ENCODE measurements around the gene RNLS.

The RNLS gene

DNA sequence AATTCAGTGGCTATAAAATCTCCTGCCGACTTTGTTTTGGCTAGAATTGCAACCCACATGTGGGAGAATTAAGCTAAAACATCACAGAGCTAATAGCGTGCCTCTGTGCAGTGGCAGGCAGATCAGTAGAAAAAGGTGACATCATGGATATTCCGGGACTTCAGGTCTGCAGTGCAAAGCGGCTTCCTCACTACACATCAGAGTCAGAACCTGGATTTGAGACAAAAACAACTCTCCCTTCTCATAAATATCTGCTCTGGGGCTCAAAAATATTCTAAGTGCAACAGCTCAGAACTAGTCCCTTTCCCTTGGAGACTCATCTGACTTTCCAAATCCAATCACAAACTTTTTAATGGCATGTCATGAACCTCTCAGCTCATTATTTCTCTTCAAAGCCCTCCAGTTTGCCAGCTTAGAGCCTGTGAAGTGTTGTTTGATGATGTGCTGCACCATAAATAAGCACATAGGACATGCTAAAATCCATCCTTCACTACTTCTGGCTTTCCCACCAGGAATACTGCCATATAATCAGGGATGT is 337.1 kb downstream of the RNLS start:
- TF ChIP-seq, protein P1, sequence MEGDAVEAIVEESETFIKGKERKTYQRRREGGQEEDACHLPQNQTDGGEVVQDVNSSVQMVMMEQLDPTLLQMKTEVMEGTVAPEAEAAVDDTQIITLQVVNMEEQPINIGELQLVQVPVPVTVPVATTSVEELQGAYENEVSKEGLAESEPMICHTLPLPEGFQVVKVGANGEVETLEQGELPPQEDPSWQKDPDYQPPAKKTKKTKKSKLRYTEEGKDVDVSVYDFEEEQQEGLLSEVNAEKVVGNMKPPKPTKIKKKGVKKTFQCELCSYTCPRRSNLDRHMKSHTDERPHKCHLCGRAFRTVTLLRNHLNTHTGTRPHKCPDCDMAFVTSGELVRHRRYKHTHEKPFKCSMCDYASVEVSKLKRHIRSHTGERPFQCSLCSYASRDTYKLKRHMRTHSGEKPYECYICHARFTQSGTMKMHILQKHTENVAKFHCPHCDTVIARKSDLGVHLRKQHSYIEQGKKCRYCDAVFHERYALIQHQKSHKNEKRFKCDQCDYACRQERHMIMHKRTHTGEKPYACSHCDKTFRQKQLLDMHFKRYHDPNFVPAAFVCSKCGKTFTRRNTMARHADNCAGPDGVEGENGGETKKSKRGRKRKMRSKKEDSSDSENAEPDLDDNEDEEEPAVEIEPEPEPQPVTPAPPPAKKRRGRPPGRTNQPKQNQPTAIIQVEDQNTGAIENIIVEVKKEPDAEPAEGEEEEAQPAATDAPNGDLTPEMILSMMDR (IDR thresholded peaks at IDR 0.05; ENCODE audit: insufficient read depth, missing control alignments), result no peak
- no peak for DNase-seq (ENCODE audit: insufficient read length, low spot score)
- no peak for FAIRE-seq

DNA sequence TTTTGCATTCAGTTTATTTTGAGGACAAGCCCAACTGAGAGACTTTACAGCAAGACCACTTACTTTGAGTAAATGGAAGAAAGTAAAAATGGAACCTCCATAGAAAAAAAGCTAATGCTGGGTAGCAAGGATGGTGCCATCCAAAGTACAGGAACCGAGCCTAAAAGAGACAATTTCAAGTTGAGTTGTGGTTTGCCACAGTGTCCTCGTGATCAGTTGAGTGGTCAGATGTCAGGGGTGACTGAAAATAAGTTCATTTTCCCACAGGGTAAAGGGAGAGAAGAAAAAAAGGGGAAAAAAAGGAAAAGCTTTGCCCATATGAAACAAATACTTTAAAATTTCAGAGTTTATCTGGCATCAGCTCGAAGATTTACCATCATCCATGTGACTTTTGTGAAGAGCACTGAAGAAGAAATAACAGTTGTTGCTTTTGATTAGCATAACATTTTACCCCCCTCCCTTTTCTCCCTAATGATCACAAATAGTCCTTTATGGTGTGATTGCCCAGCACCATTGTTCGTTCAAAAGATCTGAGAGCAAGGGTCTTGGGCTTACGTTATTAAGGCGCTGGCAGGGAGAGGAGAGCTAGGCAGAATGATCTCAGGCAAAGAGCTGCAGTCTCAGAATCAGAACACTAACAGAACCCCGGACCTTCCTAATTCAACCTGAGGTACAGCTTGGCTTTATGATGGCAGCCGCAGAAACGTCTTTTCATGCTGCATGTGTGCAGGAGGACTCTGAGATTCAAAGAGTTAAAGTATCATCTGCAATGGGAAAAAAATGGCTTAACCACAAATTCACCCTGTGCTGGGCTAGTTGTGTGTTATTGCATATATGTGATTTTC is 338.1 kb downstream of the RNLS start:
- TF ChIP-seq, protein P1 (IDR thresholded peaks at IDR 0.05; ENCODE audit: insufficient read depth, missing control alignments), result no peak
- DNase-seq (ENCODE audit: insufficient read length, low spot score) (no peak), FAIRE-seq (no peak)

- DNase-seq (ENCODE audit: insufficient read length, low spot score), result no peak
- TF ChIP-seq, protein P1 (IDR thresholded peaks at IDR 0.05; ENCODE audit: insufficient read depth, missing control alignments), result no peak
- FAIRE-seq, result no peak
Measured at GRCh38 chr10:88243836-88244730, 339.0 kb downstream of the RNLS start.

DNA sequence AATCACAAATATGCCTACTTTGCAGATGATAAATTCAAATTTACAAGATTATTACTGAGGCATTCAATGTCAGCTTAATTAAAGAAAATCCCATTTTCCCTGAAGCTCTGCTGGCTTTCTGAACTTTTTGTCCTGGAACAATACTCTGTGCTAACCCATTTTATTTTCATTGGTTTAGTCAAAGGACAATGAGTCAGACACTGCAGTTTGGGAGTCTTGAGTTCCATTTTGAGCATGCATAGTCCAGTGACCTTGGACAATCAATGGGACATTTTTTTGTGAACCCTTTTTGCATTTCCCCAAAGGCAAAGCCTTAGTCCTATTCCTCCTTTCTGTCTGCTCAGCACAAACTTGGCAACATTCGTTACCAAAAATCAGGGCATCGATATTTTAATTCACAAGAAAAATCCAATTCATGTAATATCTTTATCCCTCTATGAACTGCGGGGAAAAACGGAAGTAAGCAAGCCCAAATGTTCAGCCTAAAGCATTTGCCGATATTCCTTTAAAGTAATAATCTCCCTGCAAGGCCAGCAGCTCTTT is 339.8 kb downstream of the RNLS start:
- FAIRE-seq, result no peak
- DNase-seq (ENCODE audit: insufficient read length, low spot score), result no peak
- TF ChIP-seq, protein P1 (IDR thresholded peaks at IDR 0.05; ENCODE audit: insufficient read depth, missing control alignments), result no peak

DNA sequence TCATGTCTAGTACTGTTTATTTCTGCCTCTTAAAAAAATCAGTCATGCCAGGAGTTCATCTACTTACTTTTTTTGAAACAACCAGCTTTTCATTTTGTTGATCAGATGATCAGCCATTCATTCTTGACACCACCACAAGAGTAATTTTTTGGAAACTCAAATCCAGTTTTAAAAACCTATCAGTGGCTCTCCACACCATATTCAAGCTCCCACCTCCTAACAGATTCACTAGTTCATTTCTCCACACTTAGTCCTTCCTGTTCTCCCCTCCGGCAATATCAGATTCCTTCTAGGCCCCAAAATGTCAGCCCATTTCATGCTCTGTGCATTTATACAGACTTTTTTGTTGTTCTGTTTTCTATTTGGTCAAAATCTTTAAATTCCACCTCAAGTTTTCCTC is 341.6 kb downstream of the RNLS start:
- FAIRE-seq (no peak), DNase-seq (ENCODE audit: insufficient read length, low spot score) (no peak)
- TF ChIP-seq, protein P1 (IDR thresholded peaks at IDR 0.05; ENCODE audit: insufficient read depth, missing control alignments), result no peak

GRCh38 chr10:88239212-88239611 is 343.9 kb downstream of the RNLS start:
- TF ChIP-seq, protein P1 (IDR thresholded peaks at IDR 0.05; ENCODE audit: insufficient read depth, missing control alignments), result no peak
- DNase-seq (ENCODE audit: insufficient read length, low spot score) (no peak), FAIRE-seq (no peak)
